ENCODE results near the gene WDR35. TPM values are rescaled to one million over a fixed set of nuclear protein-coding genes. Genes with fewer than 3 reads are reported as not detected.
A peak's percentile ranks its signal among the peaks of the same experiment; 100 is the strongest.

The WDR35 gene
- total RNA-seq, 1 experiment from 2014 or later = 22.8 TPM

DNA sequence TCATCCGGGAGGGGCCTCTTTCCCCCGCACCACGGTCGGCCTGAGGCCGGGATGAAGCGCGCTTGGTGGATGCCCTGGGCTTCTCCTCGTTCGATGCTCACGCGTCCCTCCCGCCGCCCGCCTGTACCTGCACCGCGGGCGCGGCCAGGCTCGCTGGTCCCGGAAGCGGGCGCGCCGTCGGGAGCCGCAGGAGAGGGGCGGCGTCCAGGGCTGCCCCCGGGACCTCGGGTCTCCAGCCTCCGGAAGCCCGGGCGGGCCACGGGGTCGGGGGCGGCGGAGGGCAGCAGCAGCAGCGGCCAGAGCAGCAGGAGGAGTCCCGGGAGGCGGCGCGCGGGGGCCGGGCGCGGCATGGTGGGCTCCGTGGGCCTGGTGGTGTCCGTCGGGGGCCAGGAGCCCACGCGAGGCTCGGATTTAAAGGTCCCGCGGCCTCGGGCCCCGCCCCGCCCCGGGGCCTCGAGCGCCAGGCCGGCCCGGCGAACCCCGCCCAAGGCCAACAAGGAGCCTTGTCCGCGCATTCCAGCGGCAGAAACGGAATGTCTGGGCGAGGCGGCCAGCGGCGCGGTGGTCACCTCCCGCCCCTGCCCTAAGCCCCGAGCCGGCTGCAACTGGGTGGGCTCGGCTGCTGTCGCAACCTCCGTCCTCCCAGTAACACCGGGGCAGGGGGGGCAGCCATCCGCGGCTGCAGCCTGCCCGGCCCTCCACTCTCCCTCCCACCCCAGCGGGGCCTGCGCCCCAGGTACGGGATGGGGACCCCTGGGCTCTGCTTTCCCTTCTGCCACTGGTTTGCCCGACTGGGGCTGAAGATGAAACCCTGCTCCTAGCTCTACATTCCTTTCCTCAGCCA is 22.6 kb upstream of the WDR35 start, which contains the start of gene MATN3:
MATN3 (minus strand) TSS at position 387 of the 844 bp plus-strand sequence; CDS start at position 350, 37 bp downstream.
- in situ Hi-C loops (cut with HindIII; ENCODE audit: low sequenced_read_pairs) = no loop called here
- no peak for DNase-seq (ENCODE audit: low spot score)

DNA sequence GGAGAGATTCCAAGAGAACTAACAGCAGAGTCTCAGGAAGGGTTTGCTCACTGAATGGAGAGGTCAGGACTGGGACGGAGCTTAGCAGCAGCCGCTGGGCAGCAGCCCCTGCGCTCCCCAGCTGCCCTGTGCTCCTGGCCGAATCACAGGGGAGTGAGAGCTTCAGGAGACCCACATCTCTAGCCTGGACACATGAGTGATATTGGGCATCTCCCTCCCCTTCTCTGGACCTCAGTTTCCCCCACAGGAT is 22.1 kb upstream of the WDR35 start:
- in situ Hi-C loops (cut with HindIII; ENCODE audit: low sequenced_read_pairs) = no loop called here
- DNase-seq (ENCODE audit: low spot score) = no peak

DNA sequence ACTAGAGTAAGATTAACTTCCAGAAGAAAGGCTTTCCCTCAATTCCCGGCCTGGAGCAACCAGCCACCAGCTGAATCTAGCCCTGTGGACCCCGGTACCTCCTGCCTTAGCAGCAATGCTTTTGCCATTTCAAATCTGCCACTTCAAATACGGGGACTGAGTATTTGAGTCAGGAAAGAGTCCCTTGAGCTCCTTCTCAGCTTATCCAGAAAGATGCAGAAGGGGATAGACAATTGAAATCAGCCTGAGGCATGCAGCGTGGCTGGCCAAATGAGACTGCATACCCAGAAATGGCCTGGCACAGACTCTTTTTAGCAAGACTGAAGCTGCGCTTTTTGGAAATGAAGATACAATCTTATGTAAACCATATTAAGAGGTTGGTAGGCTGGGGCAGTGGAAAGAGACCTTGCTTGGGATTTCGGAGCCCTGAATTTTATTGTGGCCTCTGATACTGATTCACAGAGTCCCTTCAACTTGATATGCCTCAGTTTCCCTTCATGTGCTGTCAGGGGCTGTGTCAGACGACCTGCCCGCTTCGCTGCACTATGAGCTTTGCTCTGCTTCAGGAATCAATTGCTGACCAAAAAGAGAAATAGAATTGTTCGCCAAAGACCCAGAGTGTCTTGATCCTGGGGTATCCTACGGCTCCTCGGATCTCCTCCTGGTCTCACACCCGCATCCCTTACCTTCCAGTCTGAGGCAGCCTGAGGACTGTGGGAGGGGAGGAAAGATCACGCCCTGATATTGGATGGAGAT is 21.5 kb upstream of the WDR35 start:
- no peak for DNase-seq (ENCODE audit: low spot score)
- in situ Hi-C loops (cut with HindIII; ENCODE audit: low sequenced_read_pairs) = no loop called here

DNA sequence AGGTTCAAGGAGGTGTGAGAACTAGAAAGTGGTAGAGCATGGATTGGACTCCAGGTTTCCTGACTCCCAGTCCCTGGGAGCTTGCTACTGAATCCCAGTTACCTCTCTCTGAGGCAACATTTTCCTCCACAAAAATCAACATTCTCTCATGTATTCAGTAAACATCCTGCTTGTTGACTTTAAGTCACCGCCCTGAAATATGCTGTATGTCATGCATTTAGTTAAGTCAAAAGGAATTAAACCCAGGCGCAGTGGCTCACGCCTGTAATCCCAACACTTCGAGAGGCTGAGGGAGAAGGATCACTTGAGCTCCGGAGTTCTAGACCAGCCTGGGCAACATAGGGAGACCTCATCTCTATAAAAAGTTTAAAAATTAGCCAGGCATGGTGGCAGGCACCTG is 18.8 kb upstream of the WDR35 start:
- no peak for DNase-seq (ENCODE audit: low spot score)
- in situ Hi-C loops (cut with HindIII; ENCODE audit: low sequenced_read_pairs) = no loop called here

DNA sequence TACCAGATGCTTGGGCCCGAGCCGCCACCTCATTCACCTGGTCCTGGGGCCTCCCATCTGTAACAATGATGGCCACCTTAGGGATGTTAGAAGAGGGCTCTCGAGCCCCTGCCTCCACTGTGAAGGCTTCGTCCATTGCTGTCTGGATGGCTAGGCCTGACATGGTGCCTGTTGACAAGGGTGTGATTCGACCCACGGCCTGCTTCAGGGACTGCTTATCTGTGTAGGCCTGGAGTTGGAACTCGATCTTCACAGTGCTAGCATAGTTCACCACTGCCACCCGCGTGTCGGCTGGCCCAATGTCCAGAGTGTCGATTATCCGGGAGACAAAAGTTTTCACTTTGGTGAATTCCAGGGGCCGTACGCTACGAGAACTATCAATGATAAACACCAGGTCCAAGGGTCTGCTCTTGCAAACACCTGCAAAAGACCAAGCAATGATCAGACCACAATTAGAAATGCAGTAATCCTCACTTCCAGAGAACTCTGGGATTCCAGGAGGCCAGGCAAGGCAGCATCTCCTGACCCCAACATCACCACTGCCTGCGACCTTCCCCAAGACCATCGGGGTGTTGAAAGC is 16.1 kb upstream of the WDR35 start:
- in situ Hi-C loops (cut with HindIII; ENCODE audit: low sequenced_read_pairs) = no loop called here
- DNase-seq (ENCODE audit: low spot score) = no peak

DNA sequence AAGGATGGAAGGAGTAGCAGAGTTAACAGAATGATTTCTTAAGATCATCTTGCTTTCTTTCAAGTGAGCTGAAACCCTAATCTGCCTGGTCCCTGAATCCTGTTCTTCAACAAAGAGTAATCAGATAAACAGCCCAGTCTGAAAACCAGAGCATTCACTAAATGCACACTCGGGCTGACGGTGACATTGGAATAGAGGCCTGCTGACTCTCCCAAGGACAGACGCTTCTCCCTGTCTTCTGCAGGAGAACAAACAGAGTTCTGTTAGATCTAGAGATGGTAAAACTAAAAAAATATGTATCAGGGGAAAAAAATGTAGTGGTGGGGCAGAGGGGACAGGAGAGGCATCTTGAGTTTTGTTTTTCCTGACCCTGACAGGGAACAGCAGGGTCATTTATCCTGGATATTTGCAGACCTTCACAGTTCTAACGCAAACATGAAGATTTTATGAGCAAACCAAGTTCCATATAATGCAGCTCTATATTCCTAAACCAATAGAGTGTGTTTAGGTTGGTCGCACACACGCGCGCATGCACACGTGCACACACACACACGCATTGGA is 15.2 kb upstream of the WDR35 start:
- no peak for DNase-seq (ENCODE audit: low spot score)
- in situ Hi-C loops (cut with HindIII; ENCODE audit: low sequenced_read_pairs) = no loop called here

DNA sequence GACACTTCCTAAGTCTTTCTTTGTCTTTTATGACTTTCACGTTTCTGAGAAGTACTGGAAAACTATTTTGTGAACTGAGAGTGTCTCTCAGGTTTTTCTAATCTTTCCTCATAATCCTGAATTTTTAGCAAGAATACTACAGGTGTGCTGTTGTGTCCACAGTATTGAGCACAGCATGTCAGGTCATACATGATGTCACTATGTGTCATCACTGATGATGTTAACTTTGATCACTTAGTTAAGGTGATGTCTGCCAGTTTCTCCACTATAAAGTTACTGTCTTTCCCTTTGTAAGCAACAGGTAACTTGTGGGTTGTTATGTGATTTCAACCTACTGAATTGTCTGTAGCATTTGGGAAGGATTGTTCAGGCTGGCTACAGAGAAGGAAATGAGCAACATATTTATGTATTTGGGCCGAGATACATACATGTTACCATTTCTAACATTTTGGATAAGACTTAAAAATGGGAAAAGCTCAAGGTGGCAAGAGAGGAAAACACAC is 11.5 kb upstream of the WDR35 start:
- in situ Hi-C loops (cut with HindIII; ENCODE audit: low sequenced_read_pairs) = no loop called here
- DNase-seq (ENCODE audit: low spot score) = no peak

DNA sequence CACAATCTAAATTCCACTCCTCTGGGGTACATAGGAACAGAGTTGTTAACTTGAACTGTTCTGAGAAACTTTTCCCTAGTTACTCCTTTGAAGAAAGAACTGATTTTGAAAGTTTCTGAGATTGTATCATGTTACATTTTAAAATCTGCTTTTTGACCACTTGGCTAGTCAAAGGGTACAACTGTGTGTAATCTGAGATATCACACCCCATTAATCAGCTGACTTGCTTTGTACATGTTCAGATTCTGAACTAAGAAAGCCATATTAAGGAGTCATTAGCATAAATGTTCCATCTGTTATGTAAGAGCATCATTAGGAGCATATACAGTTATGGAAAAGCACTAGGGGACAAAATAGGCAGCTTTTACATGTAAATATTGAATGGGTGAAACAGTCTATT is 3.8 kb upstream of the WDR35 start:
- in situ Hi-C loops (cut with HindIII; ENCODE audit: low sequenced_read_pairs) = no loop called here
- no peak for DNase-seq (ENCODE audit: low spot score)

DNA sequence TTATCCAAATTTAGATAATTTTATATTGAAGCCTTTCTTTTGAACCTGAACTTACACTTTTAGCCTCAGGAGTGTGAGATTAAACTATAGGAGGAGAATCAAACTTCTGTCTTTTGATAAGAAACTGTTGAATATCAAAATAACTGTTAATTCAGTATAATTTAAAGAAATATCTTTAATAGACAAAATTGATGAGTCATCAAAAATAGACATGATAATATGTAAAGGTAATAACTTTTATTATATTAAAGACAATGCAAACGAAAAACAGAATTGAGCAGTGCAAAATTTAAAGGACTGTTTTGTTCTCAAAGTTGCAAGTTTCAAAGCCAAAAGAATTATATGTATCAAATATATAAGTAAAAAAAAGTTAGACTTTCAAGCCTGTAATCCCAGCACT is 2.0 kb upstream of the WDR35 start:
- in situ Hi-C loops (cut with HindIII; ENCODE audit: low sequenced_read_pairs) = no loop called here
- no peak for DNase-seq (ENCODE audit: low spot score)

DNA sequence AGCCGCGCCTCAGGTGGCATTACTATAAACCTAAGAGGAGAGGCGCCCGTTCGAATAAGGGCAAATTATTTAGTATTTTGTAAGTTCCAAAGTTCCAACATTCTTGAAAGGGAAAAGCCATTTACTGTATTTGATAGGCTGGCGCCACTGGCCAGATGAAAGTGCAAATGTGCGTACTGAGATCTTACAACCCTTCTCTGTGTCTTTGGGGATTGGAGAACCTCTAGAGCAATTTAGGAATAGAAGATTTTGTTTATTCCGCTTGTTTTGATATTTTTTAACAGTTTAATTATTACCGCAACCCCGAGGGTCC is 467 bp upstream of the WDR35 start:
- in situ Hi-C loops (cut with HindIII; ENCODE audit: low sequenced_read_pairs) = no loop called here
- no peak for DNase-seq (ENCODE audit: low spot score)

DNA sequence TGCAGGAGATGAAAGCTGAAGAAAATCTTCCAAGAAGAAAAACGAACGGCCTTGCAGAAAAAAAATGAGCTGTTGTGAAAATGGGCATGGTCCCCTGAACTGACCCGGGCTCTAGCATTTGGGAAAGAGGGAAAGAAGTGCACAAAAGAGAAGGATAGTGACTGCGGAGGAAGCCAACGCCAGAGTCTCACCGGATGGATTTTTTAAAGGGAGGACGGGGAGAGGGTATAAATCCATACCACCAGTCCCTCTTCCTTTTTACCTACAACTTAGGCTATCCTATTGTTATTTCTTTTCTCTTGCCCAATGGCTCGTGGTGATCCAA is 601 bp downstream of the WDR35 start:
- DNase-seq (ENCODE audit: low spot score) = no peak
- in situ Hi-C loops (cut with HindIII; ENCODE audit: low sequenced_read_pairs) = no loop called here

DNA sequence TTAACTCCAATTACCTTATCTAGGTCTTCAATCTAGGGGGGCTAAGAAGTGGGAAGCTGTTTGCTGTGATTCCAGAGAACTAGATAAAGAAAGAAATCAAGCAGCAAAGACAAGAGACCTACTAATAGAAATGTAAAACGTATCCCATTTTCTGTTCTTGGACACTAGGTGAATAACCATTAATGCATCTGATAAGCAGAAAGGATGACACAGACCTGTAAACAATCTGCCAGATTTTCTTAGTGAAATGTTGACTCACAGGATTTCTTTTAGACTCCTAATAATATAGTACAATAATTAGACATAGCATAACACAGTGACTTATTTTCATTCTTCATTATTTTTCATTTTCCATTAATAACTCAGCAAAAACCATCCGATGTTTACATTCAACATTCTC is 1.3 kb downstream of the WDR35 start:
- in situ Hi-C loops (cut with HindIII; ENCODE audit: low sequenced_read_pairs) = no loop called here
- DNase-seq (ENCODE audit: low spot score) = no peak

DNA sequence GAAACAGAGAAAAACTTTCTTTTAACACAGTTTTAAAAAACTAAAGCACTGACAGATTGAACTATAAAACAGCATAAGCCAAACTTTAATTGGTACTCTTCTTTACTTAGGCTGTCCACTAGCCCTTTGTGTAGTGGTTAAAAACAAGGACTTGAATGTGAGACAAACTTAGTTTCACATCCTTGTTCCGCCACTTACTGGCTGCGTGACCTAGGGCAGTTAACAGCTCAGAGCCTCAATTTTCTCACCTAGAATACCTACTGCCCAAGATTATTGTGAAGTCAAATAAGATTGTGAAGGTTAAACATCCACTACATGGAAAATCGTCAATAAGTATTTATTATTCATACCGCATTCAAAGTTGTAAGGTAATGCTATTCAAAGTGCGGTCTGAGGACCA is 2.0 kb downstream of the WDR35 start:
- in situ Hi-C loops (cut with HindIII; ENCODE audit: low sequenced_read_pairs) = no loop called here
- DNase-seq (ENCODE audit: low spot score) = no peak

DNA sequence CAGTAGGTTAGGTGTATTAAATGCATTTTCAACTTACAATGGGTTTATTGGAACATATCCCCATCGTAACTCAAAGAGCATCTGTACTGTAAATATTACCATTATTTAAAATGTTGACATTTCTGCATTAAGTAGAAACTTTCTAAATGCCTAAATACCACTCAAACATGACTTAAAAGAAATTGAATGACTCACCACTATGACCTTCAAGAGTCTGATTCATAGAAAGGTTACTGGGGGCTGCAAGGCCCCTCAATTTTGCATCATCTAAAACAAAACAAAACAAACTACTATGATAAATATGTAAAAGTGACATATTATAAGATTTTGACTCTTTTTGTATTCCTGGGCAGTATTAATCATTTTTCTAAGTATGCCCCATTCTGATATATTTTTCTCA is 7.6 kb downstream of the WDR35 start:
- in situ Hi-C loops (cut with HindIII; ENCODE audit: low sequenced_read_pairs) = no loop called here
- no peak for DNase-seq (ENCODE audit: low spot score)

DNA sequence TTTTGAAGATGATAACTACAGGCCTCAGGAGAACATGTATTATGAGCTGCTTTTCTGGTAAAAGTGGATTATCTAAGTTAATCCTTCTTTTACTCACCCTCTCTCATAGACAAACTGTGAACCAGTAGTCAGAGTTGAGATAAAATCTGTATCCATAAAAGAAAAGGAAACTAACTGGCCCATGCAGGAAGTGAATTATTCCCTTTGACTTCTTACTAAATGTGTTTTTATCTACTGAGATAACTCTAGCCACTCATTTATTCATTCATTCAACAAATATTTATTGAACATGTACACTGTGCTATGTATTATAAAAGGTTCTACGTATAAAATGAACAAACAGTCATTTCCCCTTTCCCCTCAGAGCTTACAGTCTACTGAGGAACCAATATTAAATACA is 10.0 kb downstream of the WDR35 start:
- in situ Hi-C loops (cut with HindIII; ENCODE audit: low sequenced_read_pairs) = no loop called here
- no peak for DNase-seq (ENCODE audit: low spot score)

DNA sequence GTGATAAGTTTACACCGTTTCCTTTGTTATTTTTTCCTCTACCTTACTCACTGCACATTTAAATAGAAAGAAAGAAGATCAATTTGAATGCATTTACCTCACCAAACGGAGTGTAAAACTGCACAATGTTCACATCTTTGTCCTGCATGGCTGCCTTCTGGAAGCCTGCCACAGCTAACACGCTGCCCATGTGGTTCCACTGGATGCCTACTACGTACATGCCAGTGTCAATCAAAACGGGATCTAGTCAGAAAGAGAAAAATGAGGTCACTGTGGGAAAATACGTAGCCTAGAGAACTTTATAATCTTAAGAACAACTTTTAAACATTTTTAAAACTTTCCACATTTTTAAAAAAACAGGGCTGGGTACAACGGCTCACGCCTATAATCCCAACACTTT is 16.4 kb downstream of the WDR35 start:
- DNase-seq (ENCODE audit: low spot score) = no peak
- in situ Hi-C loops (cut with HindIII; ENCODE audit: low sequenced_read_pairs) = no loop called here

DNA sequence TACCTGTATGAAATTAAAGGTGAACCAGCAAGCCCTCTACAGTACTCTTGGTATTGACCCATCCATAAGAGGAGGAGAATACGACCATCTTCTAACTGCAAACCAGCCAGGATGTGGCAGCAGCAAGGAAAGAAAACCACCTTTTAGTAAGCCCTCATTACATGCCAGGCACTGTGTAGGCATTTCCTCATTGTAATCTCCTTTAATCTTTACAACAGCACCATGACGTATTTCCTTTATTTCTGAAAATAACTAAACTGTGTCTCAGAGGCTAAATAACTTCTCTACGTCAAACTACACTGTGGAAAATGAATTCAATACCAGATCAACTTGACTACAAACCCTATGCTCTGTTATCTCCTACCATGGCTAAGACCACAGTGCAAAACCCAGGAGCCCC is 18.2 kb downstream of the WDR35 start:
- in situ Hi-C loops (cut with HindIII; ENCODE audit: low sequenced_read_pairs) = no loop called here
- DNase-seq (ENCODE audit: low spot score) = no peak

DNA sequence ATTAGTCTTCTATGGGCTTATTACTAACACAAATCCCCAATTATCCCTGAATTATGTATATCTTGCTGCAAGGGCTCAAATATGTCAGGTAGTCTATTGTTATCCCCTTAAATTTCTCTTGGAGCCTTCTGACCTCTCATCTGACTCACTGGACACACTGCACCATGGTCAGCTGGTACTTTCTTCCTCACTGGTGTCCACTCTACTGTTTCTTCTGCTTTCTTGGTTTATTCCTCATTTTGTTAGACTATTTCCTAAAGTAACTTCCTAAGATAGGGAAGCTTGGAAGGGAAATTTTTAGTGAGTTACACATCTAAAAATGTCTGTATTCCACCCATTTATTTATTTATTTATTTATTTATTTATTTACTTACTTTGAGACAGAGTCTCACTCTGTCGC is 26.5 kb downstream of the WDR35 start:
- DNase-seq (ENCODE audit: low spot score) = no peak
- in situ Hi-C loops (cut with HindIII; ENCODE audit: low sequenced_read_pairs) = no loop called here

DNA sequence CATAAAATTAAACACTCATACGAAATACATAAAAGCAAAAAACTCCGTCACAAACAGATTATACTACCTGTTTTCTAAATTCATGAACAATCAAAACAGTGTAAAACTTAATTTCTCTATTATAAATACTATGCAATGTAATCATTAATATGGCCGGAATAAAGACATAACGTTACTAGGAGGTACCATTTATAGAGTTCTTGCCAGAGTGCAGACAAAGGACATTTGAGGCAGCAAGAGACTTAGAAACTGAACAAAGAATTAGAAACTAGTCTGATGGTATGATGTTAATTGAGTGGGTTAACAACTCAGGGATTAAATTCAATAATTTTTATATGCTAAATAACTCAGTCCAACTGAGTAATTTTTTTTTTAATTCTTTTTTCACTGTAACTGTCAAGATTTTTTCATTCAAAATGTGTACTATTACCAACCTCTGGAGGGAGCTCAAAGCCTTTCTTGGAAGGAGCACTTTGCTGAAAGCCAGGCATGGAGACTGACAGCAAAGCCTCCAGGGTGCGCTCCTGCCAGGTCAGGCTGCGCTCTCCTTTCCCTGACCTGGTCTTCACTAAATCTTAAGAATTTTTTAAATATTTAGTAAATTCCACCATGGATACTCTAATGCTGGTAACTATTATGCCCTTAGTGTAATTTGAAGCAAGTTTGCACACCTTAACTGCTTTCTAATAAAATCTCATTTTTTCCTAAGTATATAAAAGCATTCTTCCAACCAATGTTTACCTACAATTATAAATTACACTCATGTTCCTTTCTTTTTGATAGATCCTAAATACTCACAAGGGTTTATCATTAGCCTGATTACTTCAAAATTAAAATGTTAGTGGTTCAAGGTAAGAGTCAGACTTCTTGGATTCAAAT is 34.1 kb downstream of the WDR35 start:
- peak; percentile 75 for DNase-seq (ENCODE audit: low spot score)

DNA sequence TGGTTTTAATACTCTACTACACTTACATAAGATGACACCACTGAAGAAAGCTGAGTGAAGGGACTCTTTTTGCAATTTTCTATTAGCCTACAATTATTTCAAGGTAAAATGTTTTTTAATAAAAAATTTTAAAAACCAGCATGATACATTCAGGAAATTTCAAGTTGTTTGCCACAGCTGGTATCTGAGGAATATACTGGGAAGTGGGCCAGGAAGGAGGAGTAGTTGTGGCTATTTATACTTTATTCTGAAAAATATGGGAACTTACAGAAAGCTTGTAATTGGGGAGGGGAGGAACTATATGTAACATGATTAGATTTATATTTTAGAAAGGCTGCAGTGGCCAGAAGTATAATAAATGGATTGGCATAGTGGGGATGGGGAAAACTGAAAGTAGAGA is 40.8 kb downstream of the WDR35 start:
- in situ Hi-C loops (cut with HindIII; ENCODE audit: low sequenced_read_pairs) = no loop called here
- DNase-seq (ENCODE audit: low spot score) = no peak

More for the DNA sequence above, 34.1 kb downstream of the WDR35 start:
- in situ Hi-C loops (cut with HindIII; ENCODE audit: low sequenced_read_pairs) = no loop called here

Data from G401 (cell line).